ENCODE measurements around the gene TMOD2.
"Not testable (repeated sequence)": the region's sequence is repeated elsewhere in the genome, so short reads cannot be mapped to it uniquely, and the experiment has no call there.

TMOD2 gene

DNA sequence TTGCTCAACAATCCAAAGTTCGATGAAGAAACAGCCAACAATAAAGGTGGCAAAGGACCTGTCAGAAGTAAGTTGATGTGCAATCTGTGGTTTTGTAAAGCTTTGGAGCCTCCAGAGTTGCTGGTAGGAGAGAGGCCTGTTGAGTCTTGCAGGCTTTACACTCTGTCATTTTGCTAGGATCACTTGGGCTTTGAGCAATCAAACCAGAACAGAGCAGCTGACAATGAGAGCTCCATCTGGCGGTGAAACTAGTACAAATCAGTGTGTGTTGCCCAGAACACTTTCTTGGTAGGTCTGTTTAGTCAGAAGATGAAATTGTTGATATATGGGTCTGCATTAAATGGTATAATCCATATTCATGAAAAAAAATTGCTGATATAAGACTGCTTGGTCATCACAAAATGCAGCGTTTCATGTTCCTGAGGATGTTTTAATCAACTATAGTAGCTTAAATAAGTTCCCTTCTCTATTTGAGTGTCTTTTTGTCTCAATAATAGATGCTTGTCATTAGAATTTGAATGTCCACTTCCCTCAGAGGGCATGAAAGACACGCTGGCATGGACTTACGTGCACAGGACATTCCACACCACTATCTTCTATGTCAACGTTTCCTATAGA lies 25.7 kb downstream of the TMOD2 start:
- peak; percentile 74 for DNase-seq (ENCODE audit: low read depth)
- TF ChIP-seq, protein P1, sequence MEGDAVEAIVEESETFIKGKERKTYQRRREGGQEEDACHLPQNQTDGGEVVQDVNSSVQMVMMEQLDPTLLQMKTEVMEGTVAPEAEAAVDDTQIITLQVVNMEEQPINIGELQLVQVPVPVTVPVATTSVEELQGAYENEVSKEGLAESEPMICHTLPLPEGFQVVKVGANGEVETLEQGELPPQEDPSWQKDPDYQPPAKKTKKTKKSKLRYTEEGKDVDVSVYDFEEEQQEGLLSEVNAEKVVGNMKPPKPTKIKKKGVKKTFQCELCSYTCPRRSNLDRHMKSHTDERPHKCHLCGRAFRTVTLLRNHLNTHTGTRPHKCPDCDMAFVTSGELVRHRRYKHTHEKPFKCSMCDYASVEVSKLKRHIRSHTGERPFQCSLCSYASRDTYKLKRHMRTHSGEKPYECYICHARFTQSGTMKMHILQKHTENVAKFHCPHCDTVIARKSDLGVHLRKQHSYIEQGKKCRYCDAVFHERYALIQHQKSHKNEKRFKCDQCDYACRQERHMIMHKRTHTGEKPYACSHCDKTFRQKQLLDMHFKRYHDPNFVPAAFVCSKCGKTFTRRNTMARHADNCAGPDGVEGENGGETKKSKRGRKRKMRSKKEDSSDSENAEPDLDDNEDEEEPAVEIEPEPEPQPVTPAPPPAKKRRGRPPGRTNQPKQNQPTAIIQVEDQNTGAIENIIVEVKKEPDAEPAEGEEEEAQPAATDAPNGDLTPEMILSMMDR (IDR thresholded peaks at IDR 0.05; ENCODE audit: low read depth, low read length, missing control alignments), result peak; percentile 84
- H3K4me3 ChIP-seq (ENCODE audit: low read depth, low read length), result no peak overlapping the region
- in situ Hi-C loops (cut with HindIII; ENCODE audit: low sequenced_read_pairs), result no loop called here

DNA sequence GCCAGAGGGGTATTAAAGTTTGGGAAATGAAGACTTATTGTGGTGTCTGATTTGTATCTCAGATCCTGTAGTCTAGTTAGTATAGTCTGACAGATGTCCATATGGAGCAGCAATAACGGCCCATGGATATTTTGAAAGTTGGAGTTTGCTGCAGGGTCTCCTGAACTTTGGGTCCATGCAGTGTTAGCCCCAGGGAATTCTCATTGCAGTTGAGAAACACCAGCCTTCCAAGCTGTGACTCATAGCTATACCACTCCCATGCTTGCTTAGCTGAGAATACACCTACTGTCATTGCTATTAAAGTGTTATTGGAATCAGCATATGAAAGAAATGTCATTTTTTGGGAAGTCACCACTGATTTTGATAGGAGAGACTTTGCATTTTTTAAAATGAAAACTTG lies 29.2 kb downstream of the TMOD2 start:
- TF ChIP-seq, protein P1 (IDR thresholded peaks at IDR 0.05; ENCODE audit: low read depth, low read length, missing control alignments), result no peak
- no peak for DNase-seq (ENCODE audit: low read depth)
- no peak overlapping the region for H3K4me3 ChIP-seq (ENCODE audit: low read depth, low read length)
- in situ Hi-C loops (cut with HindIII; ENCODE audit: low sequenced_read_pairs), result no loop called here

DNA sequence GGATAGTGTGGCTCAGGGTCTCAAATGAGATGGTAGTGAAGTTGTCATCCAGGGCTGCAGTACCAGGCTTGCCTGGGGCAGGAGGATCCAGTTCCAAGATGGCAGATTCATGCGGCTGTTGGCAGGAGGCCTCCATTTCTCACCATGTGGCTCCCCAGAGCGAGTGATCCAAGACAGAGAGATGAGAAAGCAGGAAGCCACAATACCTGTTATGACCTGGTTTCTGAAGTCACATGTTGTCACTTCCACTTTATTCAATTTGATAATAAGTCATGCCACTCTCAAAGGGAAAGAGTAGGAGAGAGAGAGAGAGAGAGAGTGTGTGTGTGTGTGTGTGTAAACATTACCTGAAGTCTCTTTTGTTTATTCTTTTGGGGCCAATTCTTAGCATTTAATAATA lies 30.1 kb downstream of the TMOD2 start:
- no peak for DNase-seq (ENCODE audit: low read depth)
- no peak overlapping the region for H3K4me3 ChIP-seq (ENCODE audit: low read depth, low read length)
- TF ChIP-seq, protein P1 (IDR thresholded peaks at IDR 0.05; ENCODE audit: low read depth, low read length, missing control alignments), result no peak
- in situ Hi-C loops (cut with HindIII; ENCODE audit: low sequenced_read_pairs), result no loop called here

GRCh38 chr15:51782357-51782896 lies 31.0 kb downstream of the TMOD2 start:
- TF ChIP-seq, protein P1 (IDR thresholded peaks at IDR 0.05; ENCODE audit: low read depth, low read length, missing control alignments), result peak; percentile 25
- no peak overlapping the region for H3K4me3 ChIP-seq (ENCODE audit: low read depth, low read length)
- in situ Hi-C loops (cut with HindIII; ENCODE audit: low sequenced_read_pairs), result no loop called here
- no peak for DNase-seq (ENCODE audit: low read depth)

DNA sequence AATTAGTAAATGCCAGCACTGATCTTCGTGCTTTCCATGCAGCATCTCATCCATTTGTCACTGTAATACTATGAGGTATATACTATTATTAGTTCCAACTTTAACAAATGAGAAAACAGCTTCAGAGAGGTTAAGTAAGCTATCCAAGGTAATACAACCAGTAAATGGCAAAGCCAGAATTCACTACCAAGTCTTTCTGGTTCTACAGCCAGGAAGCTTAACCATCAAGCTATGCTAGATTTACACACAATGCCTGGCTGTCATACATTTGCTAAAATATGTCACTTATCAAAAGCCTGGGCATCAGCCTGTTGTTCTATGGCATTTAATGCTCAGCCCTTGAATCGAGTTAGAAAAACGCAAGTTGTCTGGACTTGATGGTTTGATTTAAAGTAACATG lies 32.6 kb downstream of the TMOD2 start:
- no peak overlapping the region for H3K4me3 ChIP-seq (ENCODE audit: low read depth, low read length)
- TF ChIP-seq, protein P1 (IDR thresholded peaks at IDR 0.05; ENCODE audit: low read depth, low read length, missing control alignments), result no peak
- no peak for DNase-seq (ENCODE audit: low read depth)
- in situ Hi-C loops (cut with HindIII; ENCODE audit: low sequenced_read_pairs), result no loop called here

- not testable (repeated sequence) for DNase-seq (ENCODE audit: low read depth)
Observed at GRCh38 chr15:51787130-51787529, 35.7 kb downstream of the TMOD2 start.

DNA sequence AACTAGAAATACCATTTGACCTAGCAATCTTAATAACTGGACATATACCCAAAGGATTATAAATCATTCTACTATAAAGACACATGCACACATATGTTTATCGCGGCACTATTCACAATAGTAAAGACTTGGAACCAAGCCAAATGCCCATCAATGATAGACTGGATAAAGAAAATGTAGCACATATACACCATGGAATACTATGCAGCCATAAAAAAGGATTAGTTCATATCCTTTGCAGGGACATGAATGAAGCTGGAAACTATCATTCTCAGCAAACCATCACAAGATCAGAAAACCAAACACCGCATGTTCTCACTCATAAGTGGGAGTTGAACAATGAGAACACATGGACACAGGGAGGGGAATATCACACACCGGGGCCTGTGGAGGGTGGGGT lies 41.1 kb downstream of the TMOD2 start:
- in situ Hi-C loops (cut with HindIII; ENCODE audit: low sequenced_read_pairs); H3K4me3 ChIP-seq (ENCODE audit: low read depth, low read length); DNase-seq (ENCODE audit: low read depth): not testable (repeated sequence)

More at GRCh38 chr15:51787130-51787529, 35.7 kb downstream of the TMOD2 start:
- H3K4me3 ChIP-seq (ENCODE audit: low read depth, low read length); in situ Hi-C loops (cut with HindIII; ENCODE audit: low sequenced_read_pairs): not testable (repeated sequence)

Data from astrocyte of the cerebellum (primary cell).